T-helper 1 cell treated with Interleukin-12 subunit alpha and Interleukin-12 subunit beta and Interleukin-4 antibody, amounts not matched to agents 30 μg/mL and 1 μg/mL, for 36 hours (primary cell): ENCODE measurements around the gene NEK4.
A peak's percentile ranks its signal among the peaks of the same experiment; 100 is the strongest.

Experiments used
- H3K27ac Mint-ChIP-seq: one replicate; pipeline ENCODE4 v1.8.0; 2021; ENCODE audit warnings: mild to moderate bottlenecking, mixed read lengths
- H3K27me3 Mint-ChIP-seq: one replicate; pipeline ENCODE4 v1.8.0; 2021; ENCODE audit warnings: low read depth, mixed read lengths
- H3K36me3 Mint-ChIP-seq: one replicate; pipeline ENCODE4 v1.8.0; 2021; ENCODE audit warnings: low read depth, mixed read lengths
- H3K4me1 Mint-ChIP-seq: one replicate; pipeline ENCODE4 v1.8.0; 2021; ENCODE audit warnings: low read depth, mixed read lengths
- H3K4me3 Mint-ChIP-seq: one replicate; pipeline ENCODE4 v1.8.0; 2021; ENCODE audit warnings: mild to moderate bottlenecking, moderate library complexity, mixed read lengths
- H3K9me3 Mint-ChIP-seq: one replicate; pipeline ENCODE4 v1.8.0; 2021; ENCODE audit warnings: mixed read lengths

Gene NEK4

GRCh38 chr3:52770496-52771333, at the start of gene NEK4:
NEK4 (minus strand) TSS chr3:52770940; CDS start chr3:52770746, 194 bp downstream.
- Mint-ChIP-seq H3K4me3 (peak within 1 kb of the TSS; percentile 87), H3K4me1 (peaks cover 19% of the 10 kb centered on the region), H3K27ac (peak within 1 kb of the TSS; percentile 91), H3K9me3 (no peaks in the 10 kb centered on the region), H3K27me3 (no peaks in the 10 kb centered on the region), H3K36me3 (no peaks in the 10 kb centered on the region)

DNA sequence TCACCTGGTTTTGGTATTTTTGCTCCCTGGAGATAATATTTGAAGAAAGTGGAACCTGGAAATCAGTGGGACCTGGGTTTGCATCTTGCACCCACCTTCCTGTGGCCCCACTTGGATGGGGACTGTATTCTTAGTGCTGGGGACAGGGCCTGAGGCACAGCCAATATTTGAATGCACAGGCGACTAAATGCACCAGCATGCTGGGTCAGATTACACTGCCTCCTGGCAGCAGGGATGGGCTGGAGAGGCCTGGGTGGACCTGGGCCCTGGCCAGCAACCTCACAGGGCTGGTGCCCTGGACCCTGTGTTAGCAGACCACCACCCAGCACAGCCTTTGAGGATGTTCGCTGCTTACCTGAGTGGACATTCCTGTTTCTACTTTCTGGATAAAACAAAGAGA, 49.2 kb upstream of the NEK4 start:
- no peak overlapping the region for H3K4me3 Mint-ChIP-seq
- no peak overlapping the region for H3K27ac Mint-ChIP-seq
- no peaks in the 10 kb centered on the region for H3K4me1 Mint-ChIP-seq

DNA sequence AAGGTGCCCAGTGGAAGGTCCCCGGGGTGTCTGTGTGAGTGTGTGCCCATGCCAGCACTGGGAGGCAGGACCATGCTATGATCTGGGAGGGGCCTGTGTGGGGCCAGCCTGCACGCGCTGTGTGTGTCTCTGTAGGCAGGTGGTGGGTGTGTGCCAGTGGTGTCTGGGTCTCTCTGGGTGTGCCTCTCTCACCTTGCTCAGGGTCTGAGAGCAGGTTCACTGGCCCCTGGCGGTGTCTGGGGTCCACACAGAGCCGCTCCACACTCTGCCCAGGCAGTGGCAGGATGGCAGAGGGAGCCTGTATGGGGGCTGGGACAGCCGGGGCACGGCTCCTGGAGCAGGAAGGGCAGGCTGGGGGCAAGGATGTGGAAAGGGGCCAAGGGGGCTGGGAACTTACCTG, 47.1 kb upstream of the NEK4 start:
- Mint-ChIP-seq H3K27ac (no peak overlapping the region), H3K36me3 (no peaks in the 10 kb centered on the region)

More for the DNA sequence above, 49.2 kb upstream of the NEK4 start:
- Mint-ChIP-seq H3K36me3 (no peaks in the 10 kb centered on the region), H3K9me3 (no peaks in the 10 kb centered on the region), H3K27me3 (no peaks in the 10 kb centered on the region)

GRCh38 chr3:52817221-52817620, 46.5 kb upstream of the NEK4 start:
- Mint-ChIP-seq H3K4me1 (no peaks in the 10 kb centered on the region), H3K27ac (no peak overlapping the region), H3K27me3 (no peaks in the 10 kb centered on the region), H3K9me3 (no peaks in the 10 kb centered on the region), H3K4me3 (no peak overlapping the region), H3K36me3 (no peaks in the 10 kb centered on the region)

More for the DNA sequence above, 47.1 kb upstream of the NEK4 start:
- Mint-ChIP-seq H3K4me1 (no peaks in the 10 kb centered on the region), H3K27me3 (no peaks in the 10 kb centered on the region), H3K4me3 (no peak overlapping the region), H3K9me3 (no peaks in the 10 kb centered on the region)

DNA sequence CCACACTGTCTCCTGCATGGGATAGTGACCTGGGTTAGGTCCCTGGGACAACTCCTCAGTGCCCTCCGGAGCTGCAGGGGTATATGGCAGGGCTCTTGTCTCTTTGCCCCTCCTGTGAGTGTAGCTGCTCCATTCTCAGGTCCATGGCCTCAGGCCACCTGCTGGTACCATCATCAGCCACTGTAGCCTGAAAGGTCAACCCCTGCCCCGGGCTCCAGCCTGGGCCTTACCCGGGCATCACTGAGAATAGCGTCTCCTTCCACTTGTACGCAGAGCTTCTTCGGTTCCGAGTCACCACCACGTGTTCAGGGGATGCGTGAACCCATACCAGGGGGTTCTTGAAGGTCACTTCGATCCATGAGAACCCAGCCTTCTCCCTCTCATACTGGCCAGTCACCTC, 45.9 kb upstream of the NEK4 start:
- Mint-ChIP-seq H3K9me3 (no peaks in the 10 kb centered on the region), H3K4me1 (no peaks in the 10 kb centered on the region), H3K4me3 (no peak overlapping the region), H3K27me3 (no peaks in the 10 kb centered on the region), H3K36me3 (no peaks in the 10 kb centered on the region), H3K27ac (no peak overlapping the region)

- H3K4me1 Mint-ChIP-seq = no peaks in the 10 kb centered on the region
- no peak overlapping the region for H3K4me3 Mint-ChIP-seq
- no peak overlapping the region for H3K27ac Mint-ChIP-seq
- no peaks in the 10 kb centered on the region for H3K36me3 Mint-ChIP-seq
- no peaks in the 10 kb centered on the region for H3K27me3 Mint-ChIP-seq
- H3K9me3 Mint-ChIP-seq = no peaks in the 10 kb centered on the region
Observed at GRCh38 chr3:52816199-52816598, 45.5 kb upstream of the NEK4 start.

GRCh38 chr3:52813810-52814209, 43.1 kb upstream of the NEK4 start:
- Mint-ChIP-seq H3K36me3 (no peaks in the 10 kb centered on the region), H3K9me3 (no peaks in the 10 kb centered on the region), H3K4me1 (peaks cover 4% of the 10 kb centered on the region), H3K27ac (no peak overlapping the region), H3K4me3 (no peak overlapping the region), H3K27me3 (peaks cover 4% of the 10 kb centered on the region)

GRCh38 chr3:52811452-52812011, 40.8 kb upstream of the NEK4 start:
- peaks cover 4% of the 10 kb centered on the region for H3K27me3 Mint-ChIP-seq
- no peaks in the 10 kb centered on the region for H3K36me3 Mint-ChIP-seq
- H3K27ac Mint-ChIP-seq = no peak overlapping the region
- H3K4me1 Mint-ChIP-seq = peaks cover 4% of the 10 kb centered on the region
- no peak overlapping the region for H3K4me3 Mint-ChIP-seq
- H3K9me3 Mint-ChIP-seq = no peaks in the 10 kb centered on the region

DNA sequence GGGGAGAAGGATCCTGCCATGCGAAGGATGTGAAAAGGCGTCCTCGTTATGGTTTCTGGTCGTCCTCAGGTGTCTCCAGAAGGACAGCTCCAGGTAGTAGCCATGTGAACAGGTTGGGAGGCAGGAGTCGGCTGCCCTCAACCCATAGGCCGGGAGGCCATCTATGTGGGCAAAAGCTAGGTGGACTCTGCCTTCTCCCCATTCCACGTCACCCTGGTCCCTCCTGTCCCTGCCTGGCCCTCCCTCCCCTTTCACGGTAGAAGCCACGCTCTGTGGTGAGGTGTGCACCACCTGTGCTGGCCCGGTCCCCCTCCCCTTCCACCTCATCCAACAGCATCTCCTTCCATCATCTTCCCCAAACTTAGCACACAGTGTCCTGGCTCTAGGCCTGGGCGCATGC, 40.2 kb upstream of the NEK4 start:
- H3K36me3 Mint-ChIP-seq = no peaks in the 10 kb centered on the region
- peaks cover 4% of the 10 kb centered on the region for H3K27me3 Mint-ChIP-seq
- no peak overlapping the region for H3K27ac Mint-ChIP-seq

DNA sequence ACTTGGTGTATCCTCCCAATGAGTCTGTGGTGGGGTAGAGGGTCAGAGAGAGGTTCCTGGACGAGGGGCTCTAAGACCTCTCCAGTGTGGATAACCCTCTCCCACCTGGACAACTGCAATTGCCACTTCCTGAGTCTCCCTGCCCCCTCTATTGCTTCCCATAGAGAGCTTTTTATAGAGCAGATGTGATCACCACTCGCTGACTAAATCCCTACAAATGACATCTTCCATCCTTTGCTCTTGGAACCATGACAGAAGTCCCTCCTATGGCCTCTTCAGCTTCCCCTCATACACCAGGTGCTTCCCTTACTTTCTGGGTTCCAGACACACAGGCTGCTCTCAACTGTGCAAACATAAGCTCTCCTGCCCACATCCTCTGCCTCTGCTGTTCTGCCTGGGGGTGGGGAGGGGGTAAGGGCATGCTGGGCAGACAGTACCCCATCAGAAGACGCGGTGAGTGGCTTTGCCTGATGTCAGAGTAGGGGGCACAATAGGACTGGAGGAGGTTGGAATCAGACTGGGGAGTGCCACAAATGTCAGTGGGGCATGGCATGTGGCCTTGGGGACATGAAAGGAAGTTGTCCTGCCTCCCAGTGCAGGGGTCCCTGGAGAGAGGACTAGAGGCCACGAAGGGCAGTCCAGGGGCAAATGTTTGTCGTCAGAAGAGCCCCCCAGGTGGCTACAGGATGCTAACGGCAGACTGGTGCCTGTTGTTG, 39.1 kb upstream of the NEK4 start:
- Mint-ChIP-seq H3K4me1 (peaks cover 4% of the 10 kb centered on the region), H3K27me3 (peaks cover 4% of the 10 kb centered on the region), H3K9me3 (no peaks in the 10 kb centered on the region), H3K36me3 (no peaks in the 10 kb centered on the region), H3K4me3 (no peak overlapping the region), H3K27ac (no peak overlapping the region)

More for the DNA sequence above, 40.2 kb upstream of the NEK4 start:
- H3K9me3 Mint-ChIP-seq = no peaks in the 10 kb centered on the region
- H3K4me1 Mint-ChIP-seq = peaks cover 4% of the 10 kb centered on the region
- H3K4me3 Mint-ChIP-seq = no peak overlapping the region

GRCh38 chr3:52809149-52809548, 38.4 kb upstream of the NEK4 start:
- Mint-ChIP-seq H3K4me1 (peaks cover 4% of the 10 kb centered on the region), H3K36me3 (no peaks in the 10 kb centered on the region), H3K27ac (no peak overlapping the region), H3K9me3 (no peaks in the 10 kb centered on the region), H3K27me3 (peaks cover 4% of the 10 kb centered on the region), H3K4me3 (no peak overlapping the region)

DNA sequence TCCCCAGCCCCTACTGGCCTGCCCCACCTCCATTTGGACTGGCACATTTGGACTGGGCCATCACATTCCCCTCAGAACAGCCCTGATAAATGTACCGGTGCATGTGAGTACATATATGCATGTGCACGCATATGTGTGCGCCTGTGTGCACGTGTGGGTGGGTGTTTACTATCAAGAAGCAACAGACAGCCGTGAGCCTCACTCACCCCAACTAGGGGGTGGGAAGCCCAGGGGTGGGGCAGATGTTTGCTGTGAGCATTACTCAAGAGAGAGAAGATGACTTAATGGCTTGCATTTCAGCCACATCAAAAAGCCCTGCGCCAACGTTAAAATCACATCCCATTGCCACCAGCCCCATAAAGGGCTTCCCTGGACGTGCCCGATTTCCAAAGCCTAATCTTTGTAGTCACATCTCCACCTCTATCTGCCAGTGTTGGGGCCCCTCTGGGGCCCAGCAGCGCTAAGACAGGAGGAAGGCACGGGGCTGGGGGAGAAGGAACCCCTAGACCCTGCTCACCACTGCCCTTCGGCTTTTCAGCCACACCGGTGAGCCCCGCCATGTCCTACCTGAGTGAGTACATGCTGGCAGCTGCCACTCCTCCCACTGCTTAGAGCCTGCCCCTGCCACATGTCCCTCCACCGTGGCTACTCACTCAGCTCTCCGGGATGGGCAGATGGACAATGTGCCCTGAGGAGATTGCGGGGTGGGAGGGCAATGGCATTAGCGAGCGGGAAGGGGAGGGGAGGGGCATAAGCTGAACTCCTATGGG, 34.7 kb upstream of the NEK4 start:
- Mint-ChIP-seq H3K9me3 (no peaks in the 10 kb centered on the region), H3K4me3 (no peak overlapping the region), H3K36me3 (no peaks in the 10 kb centered on the region), H3K27ac (no peak overlapping the region), H3K4me1 (peaks cover 4% of the 10 kb centered on the region), H3K27me3 (peaks cover 4% of the 10 kb centered on the region)

- Mint-ChIP-seq H3K27me3 (no peaks in the 10 kb centered on the region), H3K27ac (no peak overlapping the region), H3K9me3 (no peaks in the 10 kb centered on the region), H3K4me1 (no peaks in the 10 kb centered on the region), H3K36me3 (no peaks in the 10 kb centered on the region), H3K4me3 (no peak overlapping the region)
Observed at GRCh38 chr3:52801839-52802238, 31.1 kb upstream of the NEK4 start.

- Mint-ChIP-seq H3K4me3 (no peak overlapping the region), H3K36me3 (no peaks in the 10 kb centered on the region), H3K27ac (no peak overlapping the region), H3K27me3 (no peaks in the 10 kb centered on the region), H3K4me1 (no peaks in the 10 kb centered on the region), H3K9me3 (no peaks in the 10 kb centered on the region)
Observed at GRCh38 chr3:52800079-52800478, 29.3 kb upstream of the NEK4 start.
